Stimulated activated CD8-positive, alpha-beta memory T cell treated with anti-CD3 and anti-CD28 coated beads, Interleukin-4, amount 100 ng/mL, for 4 hours (primary cell): ENCODE results near the gene TRIM38.
"Not testable (repeated sequence)": the region's sequence is repeated elsewhere in the genome, so short reads cannot be mapped to it uniquely, and the experiment has no call there.

Source experiments
- DNase-seq, 2 donors: peaks; one replicate each; pipeline ENCODE4 v3.0.0-alpha.2; 2020; ENCODE audit warnings: low read depth in 2 of 2, low spot score in 1 of 2

The TRIM38 gene

GRCh38 chr6:25968769-25969168 lies 6.2 kb downstream of the TRIM38 start:
- DNase-seq = no peak

GRCh38 chr6:25971187-25971821 lies 8.7 kb downstream of the TRIM38 start:
- no peak for DNase-seq

- DNase-seq = no peak
These were observed 9.5 kb downstream of the TRIM38 start for GRCh38 chr6:25972128-25972527.

- DNase-seq = no peak
These were observed 10.3 kb downstream of the TRIM38 start for GRCh38 chr6:25972902-25973301.

- no peak for DNase-seq
These were observed 11.4 kb downstream of the TRIM38 start for GRCh38 chr6:25973923-25974555.

- DNase-seq = no peak
These were observed 13.4 kb downstream of the TRIM38 start for GRCh38 chr6:25975923-25976560.

- no peak for DNase-seq
These were observed 18.3 kb downstream of the TRIM38 start for GRCh38 chr6:25980935-25981334.

GRCh38 chr6:25981568-25982263 lies 19.1 kb downstream of the TRIM38 start:
- DNase-seq = no peak

GRCh38 chr6:25984265-25984664 lies 21.7 kb downstream of the TRIM38 start:
- DNase-seq = no peak

GRCh38 chr6:25987845-25988244 lies 25.2 kb downstream of the TRIM38 start:
- no peak for DNase-seq

- DNase-seq = no peak
These were observed 27.7 kb downstream of the TRIM38 start for GRCh38 chr6:25990172-25990873.

- DNase-seq = peak in 1 of 2 donors; percentile 8
These were observed 29.3 kb downstream of the TRIM38 start for GRCh38 chr6:25991785-25992412.

- peak; percentile 81 to 88 for DNase-seq
These were observed 30.1 kb downstream of the TRIM38 start for GRCh38 chr6:25992413-25993340.

- not testable (repeated sequence) for DNase-seq
These were observed 30.7 kb downstream of the TRIM38 start for GRCh38 chr6:25993341-25993684.

- no peak for DNase-seq
These were observed 32.9 kb downstream of the TRIM38 start for GRCh38 chr6:25995507-25995906.

GRCh38 chr6:25997921-25998320 lies 35.3 kb downstream of the TRIM38 start:
- no peak for DNase-seq

- DNase-seq = no peak
These were observed 35.8 kb downstream of the TRIM38 start for GRCh38 chr6:25998379-25998778.

GRCh38 chr6:25999225-25999624 lies 36.6 kb downstream of the TRIM38 start:
- DNase-seq = not testable (repeated sequence)

- no peak for DNase-seq
These were observed 38.0 kb downstream of the TRIM38 start for GRCh38 chr6:26000366-26001144.
